Nephron progenitor cell (in vitro differentiated cells): ENCODE measurements around the gene SLC44A4.

Experiments
- DNase-seq: peaks from one replicate; pipeline ENCODE4 v3.0.0; 2021
- H3K27ac Mint-ChIP-seq: 2 replicates; pipeline ENCODE4 v1.8.0; 2021; ENCODE audit warnings: mild to moderate bottlenecking, moderate library complexity, mixed read lengths
- H3K27me3 Mint-ChIP-seq: 2 replicates; pipeline ENCODE4 v1.8.0; 2021; ENCODE audit warnings: mild to moderate bottlenecking, low read depth, mixed read lengths; ENCODE audit not compliant: poor library complexity
- H3K36me3 Mint-ChIP-seq: 2 replicates; pipeline ENCODE4 v1.8.0; 2021; ENCODE audit warnings: low read depth, mixed read lengths
- H3K4me1 Mint-ChIP-seq: 2 replicates; pipeline ENCODE4 v1.8.0; 2021; ENCODE audit warnings: mixed read lengths
- H3K4me3 Mint-ChIP-seq: 2 replicates; pipeline ENCODE4 v1.8.0; 2021; ENCODE audit warnings: mild to moderate bottlenecking, moderate library complexity, mixed read lengths
- H3K9me3 Mint-ChIP-seq: 2 replicates; pipeline ENCODE4 v1.8.0; 2021; ENCODE audit warnings: mild to moderate bottlenecking, moderate library complexity, mixed read lengths
- CTCF ChIP-seq: fragments of 200-600 bp; sonication (generic); IDR thresholded peaks from 2 replicates; pipeline ENCODE4 v1.5.0; 2021; ENCODE audit warnings: antibody characterized with exemption

The SLC44A4 gene

DNA sequence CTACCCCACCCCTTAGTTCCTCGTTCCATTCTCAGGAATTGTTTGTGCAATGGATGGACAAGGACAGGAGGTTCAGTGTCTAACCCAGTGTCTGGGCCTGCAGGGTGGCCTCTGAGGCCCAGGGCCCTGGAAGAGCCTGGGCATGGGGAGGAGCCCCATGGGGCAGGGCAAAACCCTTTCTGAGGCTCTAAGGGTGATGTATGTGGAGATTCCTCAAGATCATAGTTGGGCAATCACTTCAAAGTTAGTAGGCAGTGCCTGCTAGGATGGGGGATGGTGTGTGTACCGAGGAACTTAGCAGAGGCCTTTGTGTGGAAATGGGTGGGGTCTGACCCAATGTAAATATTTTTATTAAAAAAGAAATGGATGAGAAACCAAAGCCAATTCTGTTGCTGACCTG lies 42.0 kb upstream of the SLC44A4 start:
- TF ChIP-seq CTCF = no peak
- Mint-ChIP-seq H3K9me3 (no peaks in the 10 kb centered on the region), H3K27ac (no peak overlapping the region), H3K27me3 (peaks cover 7% of the 10 kb centered on the region), H3K36me3 (no peaks in the 10 kb centered on the region), H3K4me1 (peaks cover 4% of the 10 kb centered on the region), H3K4me3 (no peak overlapping the region)
- no peak for DNase-seq

DNA sequence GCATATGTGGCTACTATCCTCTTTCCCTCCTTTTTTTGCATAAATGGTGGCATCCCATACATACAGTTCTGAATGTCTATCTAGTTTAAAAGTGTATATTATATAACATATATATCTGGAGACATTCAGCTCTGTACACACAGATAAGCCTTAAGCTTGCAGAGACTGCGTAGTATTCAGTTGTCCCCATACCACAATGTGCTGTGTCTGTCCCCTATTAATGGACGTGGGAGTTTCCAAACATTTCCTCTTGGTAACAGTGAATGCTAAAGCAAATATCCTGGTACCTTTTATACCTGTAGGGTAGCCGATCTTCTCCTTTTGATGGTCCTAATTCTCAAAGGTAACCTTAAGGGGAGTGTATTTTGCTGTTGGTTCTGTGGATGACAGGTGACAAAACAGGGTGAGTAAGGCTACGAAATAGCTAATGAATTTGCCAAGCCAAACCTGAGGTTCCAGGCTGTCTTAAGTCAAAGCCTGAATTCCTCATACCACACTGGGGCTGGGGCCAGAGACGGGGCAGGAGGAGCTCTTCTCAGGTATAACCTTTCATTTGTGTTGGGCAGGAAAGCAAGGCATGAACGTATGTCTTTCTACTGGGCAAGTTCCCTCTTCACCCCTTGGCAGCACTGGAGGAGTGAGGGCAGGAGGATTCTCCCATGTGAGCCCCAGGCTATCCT lies 41.0 kb upstream of the SLC44A4 start:
- TF ChIP-seq CTCF = no peak
- no peak for DNase-seq
- H3K36me3 Mint-ChIP-seq = no peaks in the 10 kb centered on the region
- no peak overlapping the region for H3K27ac Mint-ChIP-seq
- H3K27me3 Mint-ChIP-seq = peaks cover 4% of the 10 kb centered on the region
- peaks cover 6% of the 10 kb centered on the region for H3K4me1 Mint-ChIP-seq
- H3K4me3 Mint-ChIP-seq = no peak overlapping the region
- peaks cover 6% of the 10 kb centered on the region for H3K9me3 Mint-ChIP-seq

- Mint-ChIP-seq H3K36me3 (no peaks in the 10 kb centered on the region), H3K4me1 (peaks cover 6% of the 10 kb centered on the region), H3K4me3 (no peak overlapping the region), H3K27ac (no peak overlapping the region), H3K9me3 (peaks cover 6% of the 10 kb centered on the region), H3K27me3 (peaks cover 4% of the 10 kb centered on the region)
- no peak for TF ChIP-seq CTCF
- no peak for DNase-seq
Observed at GRCh38 chr6:31918069-31918720, 39.4 kb upstream of the SLC44A4 start.

- Mint-ChIP-seq H3K9me3 (peaks cover 6% of the 10 kb centered on the region), H3K27ac (no peak overlapping the region), H3K4me1 (peaks cover 12% of the 10 kb centered on the region), H3K27me3 (no peaks in the 10 kb centered on the region), H3K4me3 (no peak overlapping the region), H3K36me3 (no peaks in the 10 kb centered on the region)
- no peak for TF ChIP-seq CTCF
- no peak for DNase-seq
Observed at GRCh38 chr6:31915756-31916155, 37.0 kb upstream of the SLC44A4 start.

DNA sequence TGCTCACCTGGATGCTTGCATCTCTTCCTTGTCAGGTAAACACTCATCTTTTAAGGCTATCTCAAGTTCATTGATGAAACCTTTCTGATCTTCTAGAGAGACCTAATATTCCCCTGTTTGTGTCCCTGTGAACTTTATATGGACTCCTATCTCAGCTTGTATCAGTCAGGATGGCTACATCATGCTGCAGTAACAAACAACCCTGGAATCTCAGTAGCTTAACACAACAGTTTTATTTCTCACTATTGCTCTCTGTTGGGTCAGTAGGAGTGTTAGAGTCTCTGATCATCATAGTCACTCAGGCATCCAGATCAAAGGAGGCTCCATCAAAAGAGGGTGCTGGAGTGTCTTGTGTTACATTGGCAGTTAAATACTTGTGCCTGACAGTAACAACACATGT lies 36.6 kb upstream of the SLC44A4 start:
- peaks cover 3% of the 10 kb centered on the region for H3K27me3 Mint-ChIP-seq
- no peak for TF ChIP-seq CTCF
- peaks cover 12% of the 10 kb centered on the region for H3K4me1 Mint-ChIP-seq
- no peak for DNase-seq
- no peak overlapping the region for H3K4me3 Mint-ChIP-seq
- H3K9me3 Mint-ChIP-seq = peaks cover 6% of the 10 kb centered on the region
- H3K36me3 Mint-ChIP-seq = no peaks in the 10 kb centered on the region
- no peak overlapping the region for H3K27ac Mint-ChIP-seq
